Measurements from ENCODE around the gene LARGE2. TPM values are rescaled to one million over a fixed set of nuclear protein-coding genes. Genes with fewer than 3 reads are reported as not detected.

LARGE2 gene
- total RNA-seq, 1 experiment from 2014 or later, result 67.6 TPM

DNA sequence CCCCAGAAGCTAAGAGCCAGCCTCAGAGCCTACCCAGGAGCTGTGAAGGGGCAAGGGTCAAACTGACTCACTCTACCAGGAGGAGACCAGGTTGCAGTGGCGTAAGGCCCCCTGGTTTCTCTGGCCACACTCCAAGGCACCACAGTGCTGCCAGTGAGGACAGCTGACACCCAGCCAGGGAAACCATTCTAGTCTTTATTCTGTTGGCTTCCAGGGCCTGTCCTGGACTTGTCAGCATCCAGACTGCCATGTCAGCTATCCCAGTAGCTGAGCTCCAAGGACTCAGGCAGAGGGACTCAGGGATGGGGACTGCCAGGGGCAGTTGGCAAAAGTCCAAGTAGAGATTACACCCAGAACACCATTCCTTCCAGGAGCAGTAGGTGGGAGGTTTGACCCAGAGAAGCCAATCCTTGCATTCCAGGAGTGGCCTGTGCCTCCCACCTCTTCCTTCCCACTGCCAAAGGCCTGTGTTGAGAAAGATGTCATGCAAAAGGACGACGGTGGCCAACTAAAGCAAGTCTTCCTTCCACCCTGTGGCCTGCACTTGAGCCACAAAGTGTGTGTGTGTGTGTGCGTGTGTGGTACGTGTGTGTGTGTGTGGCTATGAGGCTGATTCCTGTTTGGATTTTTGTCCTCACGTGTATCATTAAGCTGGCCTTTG, 40.6 kb upstream of the LARGE2 start (continued):
- TF ChIP-seq, protein P1, sequence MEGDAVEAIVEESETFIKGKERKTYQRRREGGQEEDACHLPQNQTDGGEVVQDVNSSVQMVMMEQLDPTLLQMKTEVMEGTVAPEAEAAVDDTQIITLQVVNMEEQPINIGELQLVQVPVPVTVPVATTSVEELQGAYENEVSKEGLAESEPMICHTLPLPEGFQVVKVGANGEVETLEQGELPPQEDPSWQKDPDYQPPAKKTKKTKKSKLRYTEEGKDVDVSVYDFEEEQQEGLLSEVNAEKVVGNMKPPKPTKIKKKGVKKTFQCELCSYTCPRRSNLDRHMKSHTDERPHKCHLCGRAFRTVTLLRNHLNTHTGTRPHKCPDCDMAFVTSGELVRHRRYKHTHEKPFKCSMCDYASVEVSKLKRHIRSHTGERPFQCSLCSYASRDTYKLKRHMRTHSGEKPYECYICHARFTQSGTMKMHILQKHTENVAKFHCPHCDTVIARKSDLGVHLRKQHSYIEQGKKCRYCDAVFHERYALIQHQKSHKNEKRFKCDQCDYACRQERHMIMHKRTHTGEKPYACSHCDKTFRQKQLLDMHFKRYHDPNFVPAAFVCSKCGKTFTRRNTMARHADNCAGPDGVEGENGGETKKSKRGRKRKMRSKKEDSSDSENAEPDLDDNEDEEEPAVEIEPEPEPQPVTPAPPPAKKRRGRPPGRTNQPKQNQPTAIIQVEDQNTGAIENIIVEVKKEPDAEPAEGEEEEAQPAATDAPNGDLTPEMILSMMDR (IDR thresholded peaks at IDR 0.05 in 2 of 3, conservative IDR thresholded peaks at IDR 0.05 in 1 of 3; ENCODE audit: borderline replicate concordance in 1 of 3, insufficient read depth in 1 of 3, low read depth in 2 of 3, low read length in 2 of 3), result no peak
- TF ChIP-seq CEBPB (IDR thresholded peaks at IDR 0.05; ENCODE audit: low read depth) (no peak), JUND (IDR thresholded peaks at IDR 0.05) (no peak), TCF7L2 (IDR thresholded peaks at IDR 0.05; ENCODE audit: borderline replicate concordance, extremely low read depth, insufficient read depth, insufficient read length) (no peak), SRF (IDR thresholded peaks at IDR 0.05; ENCODE audit: low read depth) (no peak), ZNF274 (IDR thresholded peaks at IDR 0.05; ENCODE audit: low read depth, low read length) (no peak), FOSL1 (IDR thresholded peaks at IDR 0.05; ENCODE audit: low read depth) (no peak), ZFX (IDR thresholded peaks at IDR 0.05) (no peak)

- BruUV-seq (replicated peaks), result no TSS peak
- Histone ChIP-seq H3K27ac (ENCODE audit: low read depth, low read length) (no peak overlapping the region), H3K9me3 (ENCODE audit: control insufficient read depth in 1 of 2, insufficient read depth in 1 of 2, low read depth in 1 of 2, low read length in 2 of 2) (no peaks in the 10 kb centered on the region), H3K4me3 (replicated peaks in 1 of 2; ENCODE audit: low read depth in 1 of 2, low read length in 2 of 2) (no peak overlapping the region), H3K4me1 (ENCODE audit: control insufficient read depth in 1 of 2, insufficient read depth in 2 of 2, low read length in 2 of 2) (peaks cover 22 to 30% of the 10 kb centered on the region in 2 experiments), H2AFZ (ENCODE audit: low read depth, low read length, poor library complexity, severe bottlenecking) (no peak overlapping the region), H3K36me3 (ENCODE audit: control insufficient read depth in 1 of 2, insufficient read depth in 2 of 2, low read length in 2 of 2) (no peaks in the 10 kb centered on the region), H3K4me2 (ENCODE audit: low read length) (peak overlapping the region; percentile 67), H3K27me3 (ENCODE audit: insufficient read depth, low read length) (no peaks in the 10 kb centered on the region), H3K79me2 (ENCODE audit: insufficient read depth, low read length) (no peaks in the 10 kb centered on the region), H3K9ac (ENCODE audit: low read length) (no peak overlapping the region), H4K20me1 (ENCODE audit: insufficient read depth) (no peaks in the 10 kb centered on the region), H3K9me2 (ENCODE audit: insufficient read depth) (no peaks in the 10 kb centered on the region)
- TF ChIP-seq CEBPB (IDR thresholded peaks at IDR 0.05; ENCODE audit: low read depth), result no peak
- TF ChIP-seq EGR1 (IDR thresholded peaks at IDR 0.05; ENCODE audit: low read depth), result no peak
- TF ChIP-seq, protein P2, sequence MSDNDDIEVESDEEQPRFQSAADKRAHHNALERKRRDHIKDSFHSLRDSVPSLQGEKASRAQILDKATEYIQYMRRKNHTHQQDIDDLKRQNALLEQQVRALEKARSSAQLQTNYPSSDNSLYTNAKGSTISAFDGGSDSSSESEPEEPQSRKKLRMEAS (IDR thresholded peaks at IDR 0.05), result no peak
- intact Hi-C loops (cut with micrococcal nuclease), result no loop called here
- DNase-seq (ENCODE audit: low read depth, low spot score), result no peak
- ATAC-seq, result no peak
- ChIA-PET RAD21 (ENCODE audit: low non-redundant PET in 1 of 2, low total read pairs in 2 of 2, uncharacterized antibody in 2 of 2, unreplicated experiment in 2 of 2) (no interaction called here), CTCF (no interaction called here), POLR2A (no interaction called here)
Measured at GRCh38 chr11:45884596-45885185, 37.8 kb upstream of the LARGE2 start.

Data from HCT116 (cell line).